Transverse colon (tissue), 3 donors: ENCODE results near the gene TIAM1.

Source experiments
- POLR2A ChIP-seq: fragments of 450-650 bp; IDR thresholded peaks from one replicate; pipeline ENCODE4 v1.6.1; 2016; ENCODE audit warnings: antibody characterized with exemption, mild to moderate bottlenecking, moderate library complexity
- TF ChIP-seq, protein P1 (sequence below), 5 experiments: fragments of 200-600 bp in 3 of 5; fragments of 450-650 bp in 2 of 5; sonication (generic) in 3 of 5; IDR thresholded peaks; 1 replicate in 2 of 5; 2 replicates in 3 of 5; pipeline ENCODE4 v1.5.1; 2016 to 2017; ENCODE audit warnings: antibody characterized with exemption in 5 of 5, inconsistent platforms in 3 of 5, mild to moderate bottlenecking in 2 of 5, moderate library complexity in 1 of 5

DNA sequence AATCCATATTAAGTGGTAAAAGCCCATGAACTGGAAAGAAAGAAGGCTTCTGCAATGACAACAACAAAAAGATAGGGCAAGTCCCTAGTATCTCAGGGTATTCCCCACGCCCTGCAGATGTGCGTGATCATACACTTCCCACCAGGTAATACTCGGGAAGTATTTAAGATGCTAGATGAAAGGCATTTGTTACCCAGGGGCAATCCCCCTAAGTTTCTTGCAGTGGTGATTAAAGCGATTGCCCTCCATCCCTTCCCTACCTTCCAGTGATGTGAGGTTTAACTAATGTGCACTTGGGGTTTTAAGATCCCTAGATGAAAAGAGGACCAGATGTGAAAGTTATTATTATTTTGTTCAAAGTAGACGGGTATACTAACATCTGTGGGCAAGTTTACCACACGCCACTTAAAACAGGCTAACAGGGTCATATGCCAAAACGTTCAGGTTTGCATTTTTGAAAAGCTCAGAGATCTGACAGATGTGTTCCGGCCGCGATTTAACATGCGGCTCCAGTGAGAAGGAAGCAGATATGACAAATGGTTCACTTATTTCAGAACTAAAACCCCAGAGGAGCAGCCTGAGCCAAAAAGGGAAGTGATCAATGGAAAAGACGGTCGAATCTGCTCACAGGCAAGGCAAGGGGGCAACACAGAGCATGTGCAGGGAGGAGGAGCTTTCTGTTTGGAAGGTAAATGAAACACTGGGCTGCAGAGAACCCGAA, 17.4 kb downstream of the TIAM1 start:
- no peak for TF ChIP-seq POLR2A
- TF ChIP-seq, protein P1, sequence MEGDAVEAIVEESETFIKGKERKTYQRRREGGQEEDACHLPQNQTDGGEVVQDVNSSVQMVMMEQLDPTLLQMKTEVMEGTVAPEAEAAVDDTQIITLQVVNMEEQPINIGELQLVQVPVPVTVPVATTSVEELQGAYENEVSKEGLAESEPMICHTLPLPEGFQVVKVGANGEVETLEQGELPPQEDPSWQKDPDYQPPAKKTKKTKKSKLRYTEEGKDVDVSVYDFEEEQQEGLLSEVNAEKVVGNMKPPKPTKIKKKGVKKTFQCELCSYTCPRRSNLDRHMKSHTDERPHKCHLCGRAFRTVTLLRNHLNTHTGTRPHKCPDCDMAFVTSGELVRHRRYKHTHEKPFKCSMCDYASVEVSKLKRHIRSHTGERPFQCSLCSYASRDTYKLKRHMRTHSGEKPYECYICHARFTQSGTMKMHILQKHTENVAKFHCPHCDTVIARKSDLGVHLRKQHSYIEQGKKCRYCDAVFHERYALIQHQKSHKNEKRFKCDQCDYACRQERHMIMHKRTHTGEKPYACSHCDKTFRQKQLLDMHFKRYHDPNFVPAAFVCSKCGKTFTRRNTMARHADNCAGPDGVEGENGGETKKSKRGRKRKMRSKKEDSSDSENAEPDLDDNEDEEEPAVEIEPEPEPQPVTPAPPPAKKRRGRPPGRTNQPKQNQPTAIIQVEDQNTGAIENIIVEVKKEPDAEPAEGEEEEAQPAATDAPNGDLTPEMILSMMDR (IDR thresholded peaks at IDR 0.05) = no peak
